IPS-NIHi7 (cell line): ENCODE results near the gene PDGFA.

Source experiments
- DNase-seq: peaks from one replicate; pipeline ENCODE4 v3.0.0; 2012; ENCODE audit warnings: mixed read lengths; ENCODE audit errors: extremely low spot score

Gene PDGFA

DNA sequence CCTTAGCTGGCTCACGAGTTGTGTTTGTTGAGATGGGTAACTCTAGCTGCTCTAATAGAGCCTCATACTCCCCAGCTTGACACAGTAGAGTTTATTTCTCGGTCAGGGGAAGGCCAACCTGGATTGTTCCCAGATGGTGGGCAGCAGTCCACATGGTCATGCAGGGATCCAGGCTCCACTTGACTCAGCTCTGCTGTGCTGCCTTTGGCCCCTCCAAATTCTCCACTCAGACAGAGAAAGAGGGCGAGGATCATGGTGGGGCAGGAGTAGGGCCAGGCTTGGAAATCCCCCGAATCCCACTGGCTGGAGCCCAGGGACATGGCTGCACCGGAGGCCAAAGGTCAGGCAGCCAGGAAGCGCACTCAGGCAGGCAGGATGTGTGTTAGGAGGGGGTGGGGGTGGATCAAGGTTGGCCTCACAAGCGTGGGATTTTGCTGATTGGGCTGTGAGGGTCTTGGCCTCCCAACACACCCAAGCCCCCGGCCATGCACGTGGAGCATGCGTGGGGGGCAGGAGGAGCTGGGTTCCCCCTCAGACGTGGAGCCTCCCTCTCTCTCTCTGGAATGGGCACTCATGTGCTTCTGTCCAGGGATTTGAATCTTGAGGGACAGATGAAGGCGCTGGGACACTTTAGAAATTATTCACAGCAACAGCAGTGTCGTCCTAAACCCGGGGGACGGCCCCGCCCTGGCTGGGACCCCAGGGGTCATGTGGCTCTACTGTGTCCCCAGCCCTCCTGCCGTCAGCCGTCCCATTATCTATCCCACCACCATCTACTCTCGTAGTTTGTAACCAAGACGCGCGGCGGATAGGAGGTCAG lies 44.8 kb downstream of the PDGFA start:
- DNase-seq = no peak

DNA sequence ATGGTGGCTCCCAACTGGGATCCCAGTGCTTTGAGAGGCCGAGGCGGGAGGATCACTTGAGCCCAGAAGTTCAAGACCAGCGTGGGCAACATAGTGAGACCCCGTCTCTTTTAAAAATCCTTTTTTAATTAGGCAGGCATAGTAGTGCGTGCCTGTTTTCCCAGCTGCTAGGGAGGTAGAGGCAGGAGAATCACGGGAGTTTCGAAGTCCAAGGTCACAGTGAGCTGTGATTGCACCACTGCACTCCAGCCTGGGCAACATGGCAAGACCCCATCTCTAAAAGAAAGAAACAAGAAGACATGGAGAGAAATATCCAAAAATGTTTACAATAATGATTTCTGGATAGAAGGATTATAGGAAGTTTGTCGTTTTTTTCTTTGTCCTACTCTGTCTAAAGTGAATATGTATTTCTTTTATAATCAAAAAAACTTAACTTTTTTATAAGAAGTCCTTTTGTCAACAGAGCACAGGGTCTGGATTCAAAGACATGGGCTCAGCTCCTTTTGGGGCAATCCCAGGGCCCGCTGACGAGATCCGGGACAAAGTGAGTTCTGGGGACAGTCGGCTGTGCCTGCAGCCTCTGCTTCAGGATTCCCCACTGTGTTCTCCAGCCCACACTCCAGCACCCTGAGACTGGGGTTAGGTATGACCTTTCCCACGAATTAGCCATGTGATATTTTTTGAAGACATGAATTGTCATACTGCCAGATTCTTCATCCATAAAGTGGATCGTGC lies 45.6 kb downstream of the PDGFA start:
- no peak for DNase-seq

DNA sequence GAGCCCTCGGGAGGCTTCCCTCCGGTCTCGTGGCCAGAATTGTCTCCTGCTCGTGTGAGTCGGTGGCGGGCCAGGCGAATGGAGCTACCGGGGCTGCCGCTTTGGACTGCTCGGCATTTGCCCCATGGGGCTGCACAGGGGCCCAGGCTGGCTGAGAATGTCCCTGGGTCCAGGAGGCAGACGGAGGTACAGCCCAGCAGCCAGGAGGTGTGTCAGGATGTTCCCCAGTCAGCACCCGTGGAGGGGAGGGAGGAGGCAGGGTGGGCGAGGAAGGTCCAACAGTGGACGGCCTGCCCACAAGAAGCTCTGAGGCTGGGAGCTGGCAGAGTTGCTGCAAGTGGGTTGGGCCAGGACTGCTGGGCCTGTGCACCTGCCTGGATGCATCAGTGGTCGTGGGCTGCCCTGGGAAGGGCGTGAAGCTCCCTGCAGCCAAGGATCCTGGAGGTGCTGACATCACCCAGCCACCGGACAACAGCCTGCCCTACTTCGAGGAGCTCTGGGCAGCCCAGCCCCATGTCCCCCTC lies 46.4 kb downstream of the PDGFA start:
- no peak for DNase-seq

DNA sequence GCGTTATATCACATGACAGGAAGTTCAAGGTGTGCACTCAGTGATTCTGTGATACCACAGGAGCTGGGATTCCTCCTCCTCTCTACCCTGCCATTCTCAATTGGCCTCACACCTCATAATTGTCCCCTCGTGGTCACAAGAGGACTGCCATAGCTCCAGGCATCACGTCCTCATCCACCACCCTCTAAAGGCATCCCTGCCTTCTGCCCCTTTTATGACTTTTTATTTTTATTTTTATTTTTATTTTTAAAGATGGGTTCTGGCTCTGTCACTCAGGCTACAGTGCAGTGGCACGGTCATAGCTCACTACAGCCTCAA lies 47.0 kb downstream of the PDGFA start:
- no peak for DNase-seq

DNA sequence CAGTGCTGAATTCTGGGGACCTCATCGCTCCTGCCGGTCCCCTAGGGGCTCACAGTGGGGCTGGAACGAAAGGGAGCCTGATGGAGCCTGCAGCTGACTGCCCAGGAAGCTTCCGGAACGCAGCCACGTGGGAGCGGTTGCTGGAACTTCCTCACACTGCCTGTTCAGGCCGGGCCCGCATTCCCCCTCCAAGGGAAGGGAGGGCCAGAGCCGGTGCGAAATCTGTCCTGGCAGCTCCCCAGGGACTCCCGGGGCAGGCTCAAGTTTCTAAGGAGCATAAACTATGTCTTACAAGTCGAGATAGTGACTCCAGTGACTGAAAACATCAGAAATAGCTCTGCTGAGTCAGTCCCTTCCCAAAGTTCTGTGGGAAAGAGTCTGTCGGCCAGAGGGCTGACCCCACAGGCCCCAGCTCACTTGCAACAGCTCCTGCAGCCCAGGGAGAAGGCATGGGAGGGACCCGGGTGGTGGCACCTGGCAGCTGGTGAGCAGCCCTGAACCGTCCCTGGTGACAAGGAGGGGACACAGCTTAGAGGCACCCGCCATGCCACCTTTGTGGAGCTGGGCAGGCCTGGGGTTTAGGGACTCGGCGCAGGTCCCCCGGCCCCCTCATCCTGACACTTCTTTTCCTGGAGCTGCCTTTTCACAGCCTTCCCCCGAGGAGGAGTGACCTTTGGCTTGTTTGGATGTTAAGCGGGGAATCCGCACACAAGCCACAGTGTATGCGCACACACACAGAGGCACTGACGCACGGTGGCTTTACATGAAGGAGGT lies 47.6 kb downstream of the PDGFA start:
- no peak for DNase-seq

DNA sequence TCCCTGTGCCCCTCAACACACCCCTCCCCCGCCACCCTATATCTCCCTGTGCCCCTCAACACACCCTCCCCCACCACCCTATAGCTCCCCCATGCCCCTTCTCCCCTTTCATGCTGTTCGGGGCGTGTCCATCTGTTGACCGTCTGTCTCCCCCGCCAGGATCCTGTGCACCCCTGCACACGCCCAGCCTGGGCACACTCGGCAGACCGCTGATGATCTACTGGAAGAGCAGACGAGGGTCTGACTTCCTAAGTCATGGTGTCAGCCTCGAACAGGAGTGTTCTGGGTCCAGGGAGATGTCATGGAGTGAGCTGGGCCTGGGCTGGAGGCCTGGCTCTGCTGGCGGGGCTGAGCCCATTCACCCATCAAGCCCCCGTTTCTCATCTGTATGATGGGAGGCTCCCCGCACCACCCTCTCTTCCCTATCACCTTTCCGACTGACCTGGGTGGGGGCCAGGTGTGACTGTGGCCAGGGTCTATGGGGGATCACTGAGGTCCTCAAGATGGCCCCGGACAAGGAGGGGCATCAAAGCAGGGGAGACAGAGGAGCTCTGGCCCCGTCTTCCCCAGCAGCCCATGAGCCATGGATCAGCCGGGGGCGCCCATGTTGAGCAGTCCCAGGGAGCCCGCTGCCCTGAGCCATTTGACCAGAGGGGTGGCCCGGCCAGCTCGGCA lies 48.3 kb downstream of the PDGFA start:
- DNase-seq = no peak

DNA sequence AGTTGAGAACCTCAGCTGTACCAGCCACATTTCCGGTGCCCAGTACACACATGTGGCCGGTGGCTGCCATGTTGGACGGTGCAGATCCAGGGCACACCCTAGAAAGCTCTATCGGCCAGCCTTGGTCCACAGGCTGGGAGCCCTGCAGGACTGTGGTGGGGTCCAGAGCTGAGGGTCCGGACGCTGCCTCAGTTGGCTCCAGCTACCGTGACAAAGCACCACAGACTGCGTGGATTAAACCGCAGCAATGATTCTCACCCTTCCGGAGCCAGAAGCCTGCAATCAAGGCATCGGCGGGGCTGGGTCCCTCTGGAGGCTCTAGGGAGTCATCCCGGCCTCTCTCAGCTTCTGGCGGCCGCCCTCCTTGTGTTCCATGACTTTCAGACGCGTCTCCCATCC lies 50.1 kb downstream of the PDGFA start:
- no peak for DNase-seq

DNA sequence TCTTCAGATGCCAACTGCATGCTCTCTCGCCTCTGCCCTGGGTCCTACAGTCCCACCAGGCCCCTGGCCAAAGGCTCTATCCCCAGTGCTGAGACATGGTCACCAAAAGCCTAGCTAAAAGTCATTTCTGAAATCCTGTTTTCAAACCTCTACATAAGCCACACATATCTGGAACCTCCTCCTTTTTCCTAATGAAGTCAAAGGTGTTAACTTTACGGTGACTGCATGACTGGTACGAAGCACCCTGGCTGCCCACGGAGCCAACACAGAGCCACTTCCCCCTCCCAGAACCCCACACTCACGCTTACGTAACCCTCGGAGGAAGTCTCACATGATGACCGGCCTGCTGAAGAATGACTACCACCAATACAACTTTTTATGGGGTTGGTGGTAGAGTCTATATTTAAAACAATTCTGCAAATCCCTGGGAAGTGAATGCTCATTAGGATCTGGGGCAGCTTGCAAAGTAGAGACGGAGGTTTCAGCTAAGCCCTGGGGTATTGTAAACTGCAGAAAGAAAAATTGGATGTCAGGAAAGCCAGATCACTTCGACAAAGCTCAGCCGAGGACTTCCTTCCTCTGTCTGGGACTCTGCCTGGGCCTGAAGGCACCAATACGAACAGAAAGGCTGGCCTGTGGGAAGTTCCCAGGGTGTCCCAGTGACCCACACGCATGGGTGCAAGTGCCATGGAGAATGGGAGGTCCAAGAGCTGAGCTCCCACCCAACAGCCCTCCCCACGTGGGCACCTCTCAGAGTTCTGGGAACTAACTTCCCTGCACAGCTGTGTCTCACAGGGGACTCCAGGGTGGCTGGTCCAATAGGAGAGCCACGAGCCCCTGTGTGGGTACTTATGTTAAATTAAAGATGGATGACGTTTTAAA lies 50.7 kb downstream of the PDGFA start:
- no peak for DNase-seq

DNA sequence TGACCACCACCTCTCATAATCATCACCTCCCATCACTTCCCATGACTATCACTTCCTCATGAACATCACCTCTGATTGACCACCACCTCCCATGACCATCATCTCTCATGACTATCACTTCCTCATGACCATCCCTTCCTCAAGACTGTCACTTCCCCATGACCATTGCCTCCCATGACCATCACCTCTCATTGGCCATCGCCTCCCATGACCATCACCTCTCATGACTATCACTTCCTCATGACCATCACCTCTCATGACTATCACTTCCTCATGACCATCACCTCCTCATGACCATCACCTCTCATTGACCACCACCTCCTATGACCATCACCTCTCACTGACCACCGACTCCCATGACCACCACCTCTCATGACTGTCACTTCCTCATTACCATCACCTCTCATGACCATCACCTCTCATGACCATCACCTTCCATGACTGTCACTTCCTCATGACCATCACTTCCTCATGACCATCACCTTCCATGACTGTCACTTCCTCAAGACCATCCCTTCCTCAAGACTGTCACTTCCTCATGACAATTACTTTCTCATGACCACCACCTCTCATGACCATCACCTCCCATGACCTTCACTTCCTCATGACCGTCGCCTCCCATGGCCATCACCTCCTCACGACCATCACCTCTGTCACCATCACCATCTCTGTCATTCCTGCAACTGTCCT lies 51.6 kb downstream of the PDGFA start:
- no peak for DNase-seq

DNA sequence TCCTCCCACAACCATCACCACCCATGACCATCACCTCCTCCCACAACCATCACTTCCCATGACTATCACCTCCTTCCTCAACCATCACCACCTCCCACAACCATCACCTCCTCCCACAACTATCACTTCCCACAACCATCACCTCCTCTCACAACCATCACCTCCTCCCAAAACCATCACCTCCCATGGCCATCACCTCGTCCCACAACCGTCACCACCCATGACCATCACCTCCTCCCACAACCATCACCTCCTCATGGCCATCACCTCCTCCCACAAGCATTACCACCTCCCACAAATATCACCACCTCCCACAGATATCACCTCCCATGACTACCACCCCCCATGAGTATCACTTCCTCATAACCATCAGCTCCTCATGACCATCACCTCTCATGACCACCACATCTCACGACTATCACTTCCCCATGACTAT lies 52.2 kb downstream of the PDGFA start:
- DNase-seq = no peak

DNA sequence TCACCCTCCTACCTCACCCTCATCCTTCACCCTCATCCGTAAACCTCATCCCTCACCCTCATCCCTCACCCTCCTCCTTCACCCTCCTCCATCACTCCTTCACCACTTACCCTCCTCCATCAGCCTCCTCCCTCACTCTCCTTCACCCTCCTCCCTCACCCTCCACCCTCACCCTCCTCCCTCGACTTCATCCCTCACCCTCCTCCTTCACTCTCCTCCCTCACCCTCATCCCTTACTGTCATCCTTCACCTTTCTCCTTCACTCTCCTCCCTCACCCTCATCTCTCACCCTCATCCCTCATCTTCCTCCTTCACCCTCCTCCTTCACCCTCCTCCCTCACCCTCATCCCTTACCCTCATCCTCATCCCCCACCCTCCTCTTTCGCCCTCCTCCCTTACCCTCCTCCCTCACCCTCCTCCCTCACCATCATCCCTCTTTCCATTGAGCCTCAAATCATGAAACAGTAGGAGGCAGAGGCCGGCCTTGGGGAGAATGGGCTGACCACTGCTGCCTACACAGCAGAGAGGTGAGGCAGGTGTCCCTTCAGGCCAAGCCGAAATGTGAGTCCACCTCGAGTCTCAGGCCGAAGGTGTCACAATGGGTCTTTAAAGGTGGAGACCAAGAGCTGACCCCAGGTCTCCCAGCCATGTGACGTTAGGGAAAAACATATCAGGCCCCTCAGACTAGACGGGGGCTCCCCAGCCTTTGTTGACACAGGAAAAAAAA lies 53.0 kb downstream of the PDGFA start:
- DNase-seq = no peak

DNA sequence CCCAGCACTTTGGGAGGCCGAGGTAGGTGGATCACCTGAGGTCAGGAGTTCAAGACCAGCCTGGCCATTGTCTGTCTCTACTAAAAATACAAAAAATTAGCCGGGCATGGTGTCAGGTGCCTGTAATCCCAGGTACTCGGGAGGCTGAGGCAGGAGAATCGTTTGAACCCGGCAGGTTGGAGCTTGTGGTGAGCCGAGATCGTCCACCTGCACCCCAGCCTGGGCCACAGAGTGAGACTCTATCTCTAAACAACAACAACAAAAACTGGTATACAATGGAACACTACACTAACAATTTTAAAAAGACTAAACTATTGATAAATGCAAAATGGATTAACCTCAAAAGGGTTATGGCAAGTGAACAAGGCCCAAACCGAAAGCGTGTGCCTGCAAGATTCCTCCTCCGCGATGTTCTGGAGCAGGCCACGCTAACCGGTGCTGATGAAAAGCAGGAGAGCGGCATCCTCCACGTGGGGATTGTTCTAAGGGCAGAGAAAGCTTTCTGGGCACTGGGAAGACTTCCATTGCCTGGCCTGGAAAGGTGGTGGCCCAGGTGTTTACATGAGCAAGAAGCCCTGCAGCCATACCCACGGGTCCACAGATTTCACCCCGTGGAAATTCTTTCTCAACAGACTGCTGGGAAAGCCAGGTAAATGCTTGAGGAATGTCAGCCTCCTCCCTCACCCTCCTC lies 53.8 kb downstream of the PDGFA start:
- DNase-seq = no peak

DNA sequence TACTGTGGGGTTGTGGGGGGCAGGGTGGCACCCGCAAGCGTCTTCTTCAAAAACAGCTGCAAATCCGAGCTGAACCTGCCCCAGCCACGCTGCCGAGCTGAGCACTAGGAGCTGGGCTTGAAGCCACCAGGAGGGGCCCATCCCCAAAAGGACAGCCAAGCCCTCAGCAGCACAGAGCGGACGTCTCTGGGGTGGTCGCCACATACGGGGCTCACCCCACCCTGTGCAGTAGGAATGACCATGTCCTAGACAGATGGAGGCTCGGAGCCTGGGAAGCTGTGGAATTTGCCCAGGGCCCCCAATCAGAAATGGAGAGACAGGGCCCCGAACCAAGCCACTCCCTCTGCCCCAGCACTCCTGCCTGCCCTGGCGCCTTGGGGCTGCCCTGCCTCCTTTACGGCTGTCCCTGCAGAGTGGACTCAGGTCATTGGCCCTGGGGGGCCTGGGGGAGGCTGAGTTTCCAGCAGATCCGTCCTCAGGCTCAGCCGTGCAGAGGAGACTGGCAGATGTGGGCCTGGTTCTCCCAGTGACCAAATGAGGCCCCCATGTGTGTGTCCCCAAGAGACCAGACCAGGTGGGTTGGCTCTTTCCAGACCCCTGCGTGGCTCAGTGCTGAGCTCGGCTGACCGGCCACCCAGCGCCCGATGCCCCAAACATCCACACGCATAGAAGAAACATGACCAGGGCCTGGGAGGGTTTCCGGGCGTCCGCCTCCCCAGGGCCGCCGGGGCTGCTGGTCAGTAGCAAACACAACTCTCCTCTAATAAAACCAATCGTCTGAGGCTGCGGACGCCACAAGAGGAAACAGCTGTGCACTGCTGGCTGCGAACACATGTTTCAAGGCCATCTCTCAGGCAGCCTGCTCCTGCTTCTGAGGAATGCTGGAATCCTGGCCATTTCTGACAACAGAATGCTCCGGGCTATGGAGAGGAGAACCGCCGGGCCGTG lies 54.9 kb downstream of the PDGFA start:
- no peak for DNase-seq

DNA sequence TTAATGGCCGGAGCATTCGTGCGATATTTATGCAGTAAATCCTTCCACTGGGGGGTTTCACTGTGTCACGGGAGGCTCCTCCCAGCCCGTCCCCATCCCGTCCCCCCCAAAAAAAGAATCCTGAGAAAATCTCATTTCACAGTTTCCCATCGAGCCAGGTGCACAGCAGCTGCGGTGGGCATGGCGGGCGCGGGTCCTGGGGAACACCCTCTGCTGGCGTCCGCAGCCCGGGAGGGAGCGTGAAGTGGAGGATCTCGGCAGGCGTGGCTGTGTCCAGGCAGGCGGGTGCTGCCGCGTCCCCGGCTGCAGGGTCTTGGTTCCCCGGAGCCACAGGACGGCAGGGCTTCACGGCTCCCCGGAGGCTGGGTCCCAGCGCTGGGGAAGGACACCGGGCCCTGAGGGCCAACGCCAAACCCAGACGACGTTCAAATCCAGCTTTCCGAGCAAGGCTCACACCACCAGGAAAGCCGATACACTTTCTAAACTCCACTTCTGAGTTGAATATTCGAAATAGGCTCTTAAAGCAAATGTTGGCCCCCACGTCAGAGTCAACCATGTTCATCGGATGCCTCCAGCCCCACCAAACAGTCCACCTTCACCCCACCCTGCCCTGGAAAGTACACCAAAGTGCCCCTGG lies 55.7 kb downstream of the PDGFA start:
- no peak for DNase-seq

DNA sequence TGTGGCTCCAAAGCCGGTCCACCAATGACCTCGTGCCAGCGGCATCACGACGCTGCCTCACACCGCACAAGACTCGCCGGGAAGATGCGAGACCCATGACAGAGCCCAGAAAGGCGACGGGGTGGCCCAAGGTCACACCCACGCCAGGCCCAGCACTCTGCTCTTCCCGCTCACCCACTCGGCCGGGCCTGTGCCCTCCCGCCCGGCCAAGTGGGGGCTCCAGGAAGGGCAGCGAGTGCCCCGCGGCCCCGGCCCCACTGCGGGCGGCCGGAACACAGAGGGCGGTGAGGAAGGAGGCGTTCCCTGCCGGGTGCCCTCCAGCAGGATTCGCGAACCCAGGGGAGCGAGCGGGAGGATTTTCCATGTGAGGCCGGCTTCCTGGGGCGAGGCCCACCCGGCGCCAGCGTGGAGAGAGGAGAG lies 56.3 kb downstream of the PDGFA start:
- no peak for DNase-seq

DNA sequence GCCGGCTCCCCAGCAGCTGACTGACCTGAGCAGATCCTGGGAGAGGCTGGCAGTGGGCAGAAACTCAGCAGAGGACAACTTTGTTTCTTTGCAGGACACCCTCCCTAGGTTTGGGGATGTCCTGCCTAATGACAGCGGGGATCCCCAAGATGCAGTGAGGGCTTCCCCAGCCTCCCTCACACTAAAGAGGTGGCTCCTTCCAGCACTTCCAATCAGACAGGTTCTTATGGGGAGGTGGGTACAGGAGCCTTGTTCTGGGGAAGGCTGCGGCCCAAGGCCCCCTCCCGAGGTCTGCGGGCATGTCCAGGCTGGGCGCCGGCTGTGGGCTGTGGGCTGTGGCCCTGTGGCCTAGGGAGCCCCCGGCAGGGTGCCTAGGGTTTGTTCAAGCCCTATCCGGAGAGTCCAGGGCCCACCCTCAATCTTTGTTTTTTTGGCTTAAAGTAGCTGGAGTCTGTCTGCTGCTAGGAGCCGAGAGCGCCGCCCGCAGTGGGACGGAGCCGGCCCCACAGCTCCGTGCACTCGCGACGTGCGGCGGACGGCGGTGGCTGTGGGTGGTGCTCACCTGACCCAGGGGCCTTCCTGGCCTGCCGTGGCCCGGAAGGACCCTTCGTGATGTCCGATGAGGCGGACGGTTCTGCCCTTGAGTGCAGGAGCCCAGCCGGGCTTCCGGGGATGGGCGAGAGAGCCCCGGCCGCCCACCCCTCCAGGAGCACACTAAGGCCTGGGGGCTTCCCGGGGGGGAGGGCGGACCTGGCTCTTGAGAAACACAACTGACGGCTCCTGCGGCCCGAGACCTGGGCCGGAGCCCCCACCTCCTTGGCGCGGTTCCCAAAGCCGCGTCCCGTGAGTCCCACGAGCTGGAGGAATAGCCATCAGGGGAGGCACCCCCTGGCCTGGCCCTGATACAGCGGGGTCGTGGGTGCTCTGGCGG lies 57.2 kb downstream of the PDGFA start:
- no peak for DNase-seq
